Left renal cortex interstitium (tissue), 4 donors: ENCODE results near the gene ADPRH. TPM values are rescaled to one million over a fixed set of nuclear protein-coding genes. Genes with fewer than 3 reads are reported as not detected.
"Not testable (repeated sequence)": the region's sequence is repeated elsewhere in the genome, so short reads cannot be mapped to it uniquely, and the experiment has no call there.

Source experiments
- DNase-seq, 4 donors: peaks; one replicate each; pipeline ENCODE4 v3.0.0-alpha.2; 2013; ENCODE audit warnings: low read depth in 4 of 4, low spot score in 2 of 4, missing footprints in 1 of 4
- polyA plus RNA-seq, 4 donors: library from polyadenylated mRNA; unstranded; fragments of 120-200 nt; gene quantifications; one replicate each; pipeline ENCODE4 v1.2.1, GENCODE V29; 2013; ENCODE audit not compliant: insufficient read length in 4 of 4

Gene ADPRH
- 1 to 10 TPM; 5.9 to 7.1 (median 6.5) TPM for polyA plus RNA-seq

- DNase-seq = peak; percentile 29 to 75 (median 74)
Observed at GRCh38 chr3:119579366-119580066, at the start of gene ADPRH. TSS of gene ADPRH (plus strand) at chr3:119579492. CDS start at chr3:119582170, 2,678 bp downstream.

GRCh38 chr3:119529883-119530282 lies 49.4 kb upstream of the ADPRH start:
- no peak for DNase-seq

GRCh38 chr3:119530456-119530855 lies 48.8 kb upstream of the ADPRH start:
- no peak for DNase-seq

GRCh38 chr3:119531151-119531550 lies 48.1 kb upstream of the ADPRH start:
- no peak for DNase-seq

- DNase-seq = no peak
Observed at GRCh38 chr3:119534296-119534695, 45.0 kb upstream of the ADPRH start.

GRCh38 chr3:119536757-119537156 lies 42.5 kb upstream of the ADPRH start:
- DNase-seq = no peak

- DNase-seq = no peak
Observed at GRCh38 chr3:119538772-119539171, 40.5 kb upstream of the ADPRH start.

- no peak for DNase-seq
Observed at GRCh38 chr3:119541547-119541946, 37.7 kb upstream of the ADPRH start.

- DNase-seq = no peak
Observed at GRCh38 chr3:119542168-119542767, 37.0 kb upstream of the ADPRH start.

- no peak for DNase-seq
Observed at GRCh38 chr3:119543147-119543546, 36.1 kb upstream of the ADPRH start.

GRCh38 chr3:119547227-119547626 lies 32.1 kb upstream of the ADPRH start:
- no peak for DNase-seq

GRCh38 chr3:119548341-119548740 lies 31.0 kb upstream of the ADPRH start:
- DNase-seq = no peak

GRCh38 chr3:119550192-119550910 lies 28.9 kb upstream of the ADPRH start:
- no peak for DNase-seq

- no peak for DNase-seq
Observed at GRCh38 chr3:119551598-119551997, 27.7 kb upstream of the ADPRH start.

- DNase-seq = not testable (repeated sequence)
Observed at GRCh38 chr3:119552928-119553327, 26.4 kb upstream of the ADPRH start.

- no peak for DNase-seq
Observed at GRCh38 chr3:119553823-119554415, 25.4 kb upstream of the ADPRH start.

- DNase-seq = no peak
Observed at GRCh38 chr3:119555309-119555735, 24.0 kb upstream of the ADPRH start.

- DNase-seq = no peak
Observed at GRCh38 chr3:119555929-119556328, 23.4 kb upstream of the ADPRH start.

GRCh38 chr3:119557192-119557876 lies 22.0 kb upstream of the ADPRH start:
- no peak for DNase-seq

GRCh38 chr3:119557877-119558269 lies 21.4 kb upstream of the ADPRH start:
- DNase-seq = no peak
